GM19238 (cell line): ENCODE results near the gene CACNA2D3.
"Not testable (repeated sequence)": the region's sequence is repeated elsewhere in the genome, so short reads cannot be mapped to it uniquely, and the experiment has no call there.

Experiments
- DNase-seq: peaks from one replicate; pipeline ENCODE4 v3.0.0; 2011; ENCODE audit warnings: low spot score; ENCODE audit not compliant: insufficient read length

Gene CACNA2D3

DNA sequence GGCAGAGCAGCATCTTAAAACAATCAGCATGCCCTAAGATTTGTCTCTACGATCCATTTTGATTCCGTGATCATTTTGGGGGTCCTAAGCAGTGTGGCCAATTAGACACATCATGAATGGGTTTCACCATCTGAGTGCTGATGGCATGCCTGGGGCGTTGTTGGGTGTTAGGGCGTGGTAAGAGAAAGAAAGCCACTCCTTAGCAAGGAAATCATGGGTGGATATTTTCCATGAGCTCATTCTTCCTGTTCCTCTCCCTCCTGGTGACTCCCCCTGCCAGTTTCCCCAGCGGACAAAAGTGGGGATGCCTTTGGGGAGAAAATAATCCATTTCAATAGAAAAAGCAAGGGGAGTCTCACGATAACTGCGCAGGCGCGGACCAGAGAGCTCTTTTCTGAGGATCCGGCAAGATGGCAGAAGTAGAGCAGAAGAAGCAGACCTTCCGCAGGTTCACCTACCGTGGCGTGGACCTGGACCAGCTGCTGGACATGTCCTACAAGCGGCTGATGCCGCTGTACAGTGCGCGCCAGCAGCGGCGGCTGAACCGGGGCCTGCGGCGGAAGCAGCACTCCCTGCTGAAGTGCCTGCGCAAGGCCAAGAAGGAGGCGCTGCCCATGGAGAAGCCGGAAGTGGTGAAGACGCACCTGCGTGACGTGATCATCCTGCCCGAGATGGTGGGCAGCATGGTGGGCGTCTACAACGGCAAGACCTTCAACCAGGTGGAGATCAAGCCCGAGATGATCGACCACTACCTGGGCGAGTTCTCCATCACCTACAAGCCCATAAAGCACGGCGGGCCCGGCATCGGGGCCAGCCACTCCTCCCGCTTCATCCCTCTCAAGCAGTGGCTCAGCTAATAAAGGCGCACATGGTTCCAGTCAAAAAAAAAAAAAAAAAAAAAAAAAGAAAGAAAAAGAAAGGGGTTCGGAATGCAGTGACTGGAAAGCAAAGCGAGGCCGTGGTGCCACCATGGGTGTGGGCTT is 503.7 kb downstream of the CACNA2D3 start:
- DNase-seq: no peak

DNA sequence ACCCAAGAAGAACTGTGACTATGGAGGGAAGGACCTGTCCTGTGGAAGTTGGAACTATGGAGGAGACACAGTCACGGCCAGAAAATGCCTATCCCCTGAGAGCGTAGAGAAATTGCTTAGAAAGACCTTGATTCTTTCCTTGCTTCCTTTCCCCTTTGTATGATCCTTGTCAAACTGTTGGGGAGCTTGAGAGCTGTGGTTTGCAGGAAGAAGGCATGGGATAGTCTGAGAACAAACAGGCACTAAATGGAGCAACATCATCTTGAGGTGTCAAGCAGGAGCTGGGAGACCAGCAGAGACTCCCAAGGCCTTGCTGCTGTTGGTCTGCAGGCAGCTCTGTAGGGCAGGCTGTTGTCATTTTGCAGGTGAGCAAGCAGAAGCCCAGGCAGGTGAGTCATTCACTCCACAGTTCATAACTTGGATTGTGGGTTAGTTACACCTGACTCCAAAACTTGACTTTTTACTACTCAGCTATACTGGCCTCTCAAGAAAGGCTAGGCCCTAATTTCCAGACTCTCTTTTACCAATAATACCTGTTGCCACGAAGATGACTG is 506.6 kb downstream of the CACNA2D3 start:
- DNase-seq: no peak

DNA sequence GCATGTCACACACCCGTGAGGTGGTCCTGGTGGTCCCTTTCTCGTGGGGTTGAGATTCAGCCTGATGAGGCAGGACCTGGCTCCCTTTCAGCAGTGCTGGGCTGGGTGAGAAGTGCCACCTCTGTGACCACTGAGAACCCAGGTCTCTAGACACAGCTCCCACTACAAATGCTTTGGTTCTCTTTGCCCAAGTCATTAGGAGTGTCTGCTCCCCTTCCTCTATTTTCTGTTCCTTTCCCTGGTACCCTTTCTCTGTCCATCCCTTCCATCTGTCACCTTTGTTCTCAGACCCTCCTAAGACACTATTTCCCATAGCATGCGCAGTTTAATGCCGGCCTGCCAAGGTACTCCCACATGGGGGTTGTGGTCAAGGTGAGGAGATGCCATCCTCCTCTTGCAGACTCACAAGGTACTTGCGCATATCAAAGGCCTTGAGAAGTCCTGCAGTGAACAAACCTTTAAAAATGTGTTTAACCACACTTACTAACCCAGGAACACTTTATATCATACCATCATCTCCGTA is 507.8 kb downstream of the CACNA2D3 start:
- DNase-seq: no peak

DNA sequence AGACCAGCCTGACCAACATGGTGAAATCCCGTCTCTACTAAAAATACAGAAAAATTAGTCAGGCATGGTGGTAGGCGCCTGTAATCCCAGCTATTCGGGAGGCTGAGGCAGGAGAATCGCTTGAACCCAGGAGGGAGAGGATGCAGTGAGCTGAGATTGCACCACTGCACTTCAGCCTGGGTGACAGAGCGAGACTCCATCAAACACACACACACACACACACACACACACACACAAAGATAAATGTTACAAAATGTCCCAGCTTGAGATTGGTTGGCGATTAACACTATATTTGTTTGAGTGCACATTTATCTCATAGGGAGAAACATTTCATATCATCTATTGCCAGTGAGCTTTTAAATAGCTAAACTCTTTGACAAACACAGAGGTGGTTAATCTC is 508.6 kb downstream of the CACNA2D3 start:
- not testable (repeated sequence) for DNase-seq

DNA sequence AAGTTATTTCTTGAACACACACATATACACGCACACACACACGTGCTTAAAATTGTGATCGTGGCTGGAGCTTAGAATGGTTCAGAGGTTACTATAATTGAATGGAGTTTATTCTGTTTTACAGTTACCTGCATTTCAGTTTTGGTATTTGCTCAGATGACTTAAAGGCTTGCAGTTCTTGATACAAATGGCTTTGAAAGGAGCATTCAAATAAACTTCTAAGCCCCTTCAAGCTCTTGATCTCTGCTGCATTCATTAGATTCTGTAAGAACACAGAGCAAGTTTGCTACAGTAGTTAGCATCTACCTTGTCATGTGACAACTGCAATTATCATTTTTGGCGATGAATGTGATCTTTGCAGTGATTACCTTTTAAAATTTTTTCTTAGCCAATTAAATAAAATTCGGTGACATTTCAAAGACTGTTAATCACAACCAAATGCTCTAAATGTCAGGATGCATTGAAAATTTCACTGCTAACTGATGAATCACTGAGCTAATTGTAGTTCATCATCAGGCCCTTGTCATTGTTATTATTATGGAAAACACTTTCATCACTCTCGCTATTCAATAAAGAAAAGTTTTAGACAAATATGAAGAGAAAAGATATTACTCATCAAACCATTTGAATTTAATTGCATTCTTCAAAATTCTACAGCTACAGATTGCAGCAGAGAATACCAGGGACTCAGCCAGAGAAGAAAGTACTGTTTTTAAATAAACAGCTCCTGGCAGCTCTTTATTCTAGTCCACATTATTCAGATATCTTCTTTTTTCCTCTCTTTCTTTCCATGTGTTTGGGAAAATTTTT is 509.4 kb downstream of the CACNA2D3 start:
- no peak for DNase-seq

DNA sequence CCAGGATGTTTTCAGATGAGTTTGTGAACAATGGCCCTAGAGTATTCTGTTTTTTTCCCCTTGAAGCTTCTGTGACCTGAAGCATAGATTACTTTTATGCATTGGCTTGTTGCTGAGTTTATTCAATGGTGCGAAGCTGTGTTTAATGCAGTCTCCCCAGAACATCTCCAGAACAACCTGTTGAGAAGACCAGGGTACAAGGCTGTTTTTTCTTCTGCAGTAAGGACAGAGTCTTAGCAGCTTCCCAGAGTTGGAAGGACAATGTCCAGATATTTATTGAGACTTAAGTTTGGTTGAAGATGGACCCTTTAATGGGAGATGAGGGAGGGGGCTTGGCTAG is 509.9 kb downstream of the CACNA2D3 start:
- no peak for DNase-seq

DNA sequence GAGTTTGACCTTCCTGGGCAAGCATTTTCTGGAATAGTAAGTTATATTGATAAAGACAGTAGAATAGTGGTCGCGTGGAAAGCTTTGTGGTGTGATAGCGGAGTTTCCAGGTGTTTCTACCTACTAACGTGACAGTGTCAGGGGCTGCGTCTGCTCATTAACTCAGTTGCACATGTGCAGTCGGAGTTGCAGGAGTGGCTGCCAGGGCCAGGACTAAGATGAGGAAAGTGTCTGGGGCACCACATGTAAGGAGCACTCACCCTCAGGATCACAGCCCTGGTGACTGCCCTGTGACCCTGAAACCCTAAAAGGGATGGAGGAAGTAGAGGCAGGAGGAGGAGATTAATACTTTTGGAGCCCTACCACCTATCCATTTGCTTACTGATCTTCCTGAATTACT is 510.5 kb downstream of the CACNA2D3 start:
- DNase-seq: no peak

DNA sequence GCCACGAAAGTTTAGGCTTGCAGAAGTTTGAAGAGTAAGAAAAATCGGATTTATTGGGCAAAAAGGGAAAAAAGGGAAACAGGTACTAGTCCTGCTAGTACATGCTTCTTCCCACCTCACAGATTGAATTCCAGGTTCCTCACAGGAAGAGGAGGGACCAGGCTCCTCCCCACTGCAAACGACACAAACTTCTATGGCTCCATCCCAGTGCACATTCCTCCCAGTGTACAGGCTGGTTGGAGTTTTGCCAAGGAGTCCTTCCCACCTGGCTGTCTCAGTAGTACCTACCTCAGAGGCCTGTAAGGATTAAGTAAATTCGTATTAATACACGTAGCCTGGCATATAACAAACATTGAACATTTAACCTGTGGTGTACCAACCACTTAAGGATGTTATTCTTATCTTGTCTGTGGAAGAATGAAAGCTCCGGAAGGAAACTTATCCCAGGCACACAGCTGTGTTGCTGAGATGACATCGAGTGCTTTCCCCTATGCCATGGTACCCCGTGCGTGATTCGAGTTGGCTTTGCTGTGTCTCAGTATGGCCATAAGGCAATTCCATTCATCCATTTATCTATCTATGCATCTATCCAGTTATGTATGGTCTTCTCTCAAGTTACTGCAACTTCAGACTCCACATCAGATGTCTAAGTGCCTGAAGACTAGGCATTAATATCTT is 511.2 kb downstream of the CACNA2D3 start:
- DNase-seq: no peak

DNA sequence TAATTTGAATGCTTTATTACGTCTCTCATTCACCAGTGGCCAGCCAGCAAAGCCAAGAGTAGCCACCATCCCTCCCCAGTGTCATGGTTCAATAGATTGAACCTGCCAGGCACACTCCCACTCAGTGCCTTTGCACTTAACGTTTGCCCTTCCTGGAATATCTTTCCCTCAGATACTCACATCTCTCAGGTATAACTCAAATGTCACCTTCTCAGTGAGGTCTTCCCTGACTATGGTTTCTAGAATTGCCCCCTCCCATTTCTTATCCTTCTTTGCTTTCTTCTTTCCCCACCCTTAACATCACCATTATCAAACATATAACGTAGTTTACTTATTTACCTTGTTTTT is 511.7 kb downstream of the CACNA2D3 start:
- no peak for DNase-seq

DNA sequence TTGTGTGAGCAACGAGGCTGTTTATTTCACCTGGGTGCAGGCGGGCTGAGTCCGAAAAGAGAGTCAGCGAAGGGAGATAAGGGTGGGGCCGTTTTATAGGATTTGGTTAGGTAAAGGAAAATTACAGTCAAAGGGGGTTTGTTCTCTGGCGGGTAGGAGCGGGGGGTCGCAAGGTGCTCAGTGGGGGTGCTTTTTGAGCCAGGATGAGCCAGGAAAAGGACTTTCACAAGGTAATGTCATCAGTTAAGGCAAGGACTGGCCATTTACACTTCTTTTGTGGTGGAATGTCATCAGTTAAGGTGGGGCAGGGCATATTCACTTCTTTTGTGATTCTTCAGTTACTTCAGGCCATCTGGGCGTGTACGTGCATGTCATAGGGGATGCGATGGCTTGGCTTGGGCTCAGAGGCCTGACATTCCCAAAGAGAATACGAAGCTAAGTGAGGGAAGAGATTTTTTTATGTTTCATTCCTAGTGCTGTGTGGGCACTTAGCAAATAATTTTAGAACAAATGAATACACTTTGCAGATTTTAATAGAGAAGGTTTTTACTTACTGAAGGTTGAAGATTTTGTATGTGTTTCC is 517.5 kb downstream of the CACNA2D3 start:
- not testable (repeated sequence) for DNase-seq

DNA sequence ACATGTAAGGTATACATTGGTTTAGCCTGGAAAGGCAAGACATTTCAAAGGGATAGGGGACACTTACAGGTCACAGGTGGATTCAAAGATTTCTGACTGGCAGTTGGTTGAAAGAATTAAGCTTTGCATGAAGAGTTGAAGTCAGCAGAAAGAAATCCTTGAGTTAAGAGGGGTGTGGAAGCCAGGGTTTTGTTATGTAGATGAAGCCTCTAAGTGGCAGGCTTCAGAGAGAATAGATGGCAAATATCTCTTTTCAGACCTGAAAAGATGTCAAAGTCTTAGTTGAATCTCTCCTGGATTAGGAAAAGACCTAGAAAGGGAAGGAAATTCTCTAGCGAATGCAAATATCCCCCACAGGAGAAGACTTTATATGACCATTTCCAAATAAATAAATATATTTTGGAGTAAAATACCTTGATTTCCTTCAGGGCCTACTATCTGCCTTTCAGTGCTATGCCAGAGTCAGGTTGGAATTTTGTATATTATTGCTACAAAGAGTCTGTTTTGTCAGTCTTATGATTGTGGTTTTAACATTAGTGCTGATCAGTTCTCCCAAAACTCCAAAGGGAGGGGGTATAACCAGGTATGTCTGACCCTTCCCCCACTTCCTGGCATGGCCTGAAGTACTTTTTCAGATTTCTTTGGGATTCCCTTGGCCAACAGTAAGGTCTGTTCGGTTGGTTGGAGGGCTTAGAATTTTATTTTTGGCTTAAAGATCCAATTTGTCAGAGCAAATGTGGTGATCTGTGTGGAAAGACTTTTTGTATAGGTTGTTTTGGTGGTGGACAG is 519.1 kb downstream of the CACNA2D3 start:
- no peak for DNase-seq

DNA sequence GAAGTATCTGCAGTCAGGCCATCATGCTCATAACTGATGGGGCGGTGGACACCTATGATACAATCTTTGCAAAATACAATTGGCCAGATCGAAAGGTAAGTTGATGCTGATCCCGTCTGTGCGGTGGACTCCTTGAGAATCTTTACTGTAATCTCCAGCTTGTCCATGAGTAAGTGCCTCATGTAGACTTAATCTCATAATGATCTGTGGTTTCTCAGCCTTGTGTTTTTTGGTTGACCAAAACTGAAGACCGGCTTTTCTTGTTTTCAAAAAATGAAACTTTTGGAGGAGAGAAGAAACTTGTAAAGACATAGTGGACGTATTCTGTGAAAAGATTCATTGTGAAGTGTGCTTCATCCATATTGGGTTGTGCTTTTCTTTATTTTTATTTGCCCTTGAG is 519.8 kb downstream of the CACNA2D3 start:
- DNase-seq: no peak

DNA sequence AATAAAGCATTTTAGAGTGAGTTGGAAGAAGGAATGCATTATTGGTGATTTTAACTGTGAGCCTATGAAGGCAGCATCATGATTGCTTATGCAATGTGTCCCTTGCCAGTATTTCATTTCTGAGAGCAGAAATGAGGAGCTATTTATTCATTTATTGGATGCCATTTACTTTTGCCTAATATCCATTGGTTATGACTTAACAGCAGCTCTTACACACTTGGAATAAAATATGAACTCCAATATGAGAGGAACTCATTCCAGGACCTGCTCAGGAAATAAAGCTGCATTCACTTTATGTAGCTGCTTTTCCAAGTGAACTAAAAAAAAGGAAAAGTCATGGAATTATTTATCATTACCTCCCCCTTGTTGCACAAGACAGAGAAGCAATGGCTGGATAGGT is 525.4 kb downstream of the CACNA2D3 start:
- DNase-seq: no peak

DNA sequence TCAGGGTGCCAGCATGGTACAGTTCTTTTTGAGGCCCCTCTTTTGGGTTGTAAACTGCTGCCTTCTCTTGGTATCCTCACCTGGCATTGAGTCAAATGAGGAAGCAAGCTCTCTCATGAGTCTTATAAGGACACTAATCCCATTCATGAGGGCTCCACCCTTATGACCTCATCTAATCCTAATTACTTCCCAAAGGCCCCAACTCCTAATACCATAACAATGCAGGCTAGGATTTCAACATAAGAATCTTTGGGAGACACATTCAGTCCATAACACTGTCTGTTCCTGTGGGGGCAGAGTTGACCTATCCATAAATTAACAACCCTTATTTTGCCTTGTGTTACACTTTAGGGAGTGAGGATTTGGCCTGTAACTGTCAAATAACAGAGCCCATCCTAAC is 527.2 kb downstream of the CACNA2D3 start:
- no peak for DNase-seq

DNA sequence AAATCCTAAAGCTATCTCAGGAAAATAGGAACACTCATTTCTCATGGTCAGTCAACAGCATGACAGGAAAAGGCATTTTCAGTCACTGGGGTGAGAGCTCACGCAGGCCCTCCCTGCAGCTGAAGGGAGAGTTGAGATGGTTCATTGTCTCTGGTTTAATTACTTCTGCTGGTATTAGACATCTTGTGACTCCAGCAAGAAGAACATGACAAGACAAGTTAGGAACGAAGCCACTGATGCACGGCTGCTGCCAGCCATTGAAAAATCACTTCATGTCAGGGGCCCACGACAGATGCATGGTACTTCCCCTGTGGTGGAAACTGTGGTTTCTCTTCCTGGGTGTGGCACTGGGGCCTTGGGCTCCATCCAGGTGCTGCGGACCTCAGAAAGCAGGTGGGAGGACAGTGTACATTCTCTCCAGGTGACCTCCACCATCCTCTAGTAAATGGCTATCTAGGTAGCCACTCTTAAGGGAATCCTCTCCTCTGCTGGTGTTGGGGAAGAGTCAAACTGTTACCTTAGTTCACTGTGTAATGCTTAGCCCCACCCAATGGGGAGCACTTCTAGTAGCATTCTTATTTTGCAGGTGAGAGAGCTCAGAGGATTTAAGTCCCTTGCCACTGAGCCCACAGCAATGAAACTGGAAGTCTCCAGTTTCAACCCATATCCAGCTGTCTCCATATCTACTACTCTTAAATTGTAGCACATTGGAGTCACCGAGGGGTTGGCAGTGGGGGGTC is 531.3 kb downstream of the CACNA2D3 start:
- DNase-seq: no peak

DNA sequence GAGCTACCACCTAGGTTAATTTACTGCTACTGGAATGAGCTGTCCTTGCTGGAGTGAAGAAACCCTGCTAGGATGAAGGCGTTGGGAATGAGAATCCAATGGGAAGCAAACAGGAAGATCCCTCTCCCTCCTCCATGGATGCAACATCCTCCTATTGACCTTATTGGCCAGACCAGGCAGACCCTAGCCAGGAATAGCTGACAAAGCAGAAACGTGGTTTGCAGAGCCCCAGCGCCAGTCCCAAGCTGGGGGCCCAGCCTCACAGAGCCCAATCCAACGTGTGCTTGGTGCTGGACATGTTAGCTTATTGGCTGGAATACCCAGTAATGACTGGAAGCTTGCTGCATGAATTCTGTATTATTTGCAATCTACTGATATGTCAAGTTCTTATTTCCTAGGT is 532.4 kb downstream of the CACNA2D3 start:
- DNase-seq: no peak

DNA sequence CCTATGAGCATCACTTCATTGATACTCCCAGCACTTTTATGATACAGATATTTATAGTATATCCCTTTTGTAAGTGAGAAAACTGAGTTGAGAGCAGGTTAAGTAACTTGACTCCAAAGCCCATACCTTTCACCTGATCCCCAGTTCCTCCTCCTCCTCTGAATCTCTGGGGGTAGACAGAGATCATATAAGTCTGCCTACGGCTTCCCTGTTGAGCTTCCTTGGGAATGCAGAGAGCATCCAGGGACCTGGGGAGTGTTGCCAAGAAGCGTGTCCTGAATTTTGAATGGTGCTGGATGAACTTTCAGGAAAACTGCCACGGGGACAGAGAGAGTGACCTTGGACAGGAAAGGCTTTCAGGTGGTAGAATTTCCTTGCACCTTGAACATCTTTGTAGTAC is 537.0 kb downstream of the CACNA2D3 start:
- no peak for DNase-seq

DNA sequence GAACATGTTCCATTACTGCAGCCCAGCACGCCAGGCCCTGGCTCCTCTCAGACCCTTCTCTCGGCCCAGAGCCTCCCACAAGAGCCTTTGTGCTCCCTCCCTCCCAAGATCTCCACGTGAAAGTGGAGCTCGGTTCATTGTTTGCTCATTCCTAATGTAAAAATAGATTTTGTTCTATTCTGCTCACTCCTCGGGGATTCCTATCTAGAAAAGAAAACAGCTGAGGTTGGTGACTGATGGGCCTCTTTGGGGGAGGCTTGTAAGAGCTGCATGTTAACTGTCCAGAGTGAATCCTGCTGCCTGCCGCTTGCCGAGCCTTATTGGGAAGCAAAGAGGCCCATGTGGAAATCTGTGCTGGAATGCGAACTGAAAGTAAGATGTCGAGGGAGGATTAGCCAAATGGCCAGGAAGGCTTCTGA is 538.4 kb downstream of the CACNA2D3 start:
- no peak for DNase-seq

DNA sequence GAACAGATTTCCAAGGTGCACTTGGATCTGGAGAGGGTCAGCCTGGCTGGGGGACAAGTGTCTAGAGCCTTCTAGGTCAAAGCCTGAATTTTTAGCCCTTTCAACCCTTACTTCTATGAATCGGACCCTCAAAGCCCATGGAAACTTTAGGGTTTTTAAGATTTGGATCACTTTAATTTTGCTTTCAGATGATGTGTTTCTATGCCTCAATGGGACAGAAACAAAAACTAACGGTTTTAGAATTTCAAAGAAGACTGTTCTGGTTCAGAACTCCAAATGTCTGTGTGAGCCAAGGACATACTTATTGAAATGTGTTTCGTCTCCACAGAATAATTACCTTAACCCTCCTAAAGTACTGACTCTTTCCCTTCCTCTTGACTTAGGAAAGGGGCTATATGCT is 538.8 kb downstream of the CACNA2D3 start:
- DNase-seq: no peak
